Hepatocyte (in vitro differentiated cells): ENCODE results near the gene CSNK1G1.
"Not testable (repeated sequence)": the region's sequence is repeated elsewhere in the genome, so short reads cannot be mapped to it uniquely, and the experiment has no call there.

Experiments used
- CTCF ChIP-seq: fragments of 200-600 bp; sonication (generic); IDR thresholded peaks from 2 replicates; pipeline ENCODE4 v1.5.1; 2016; ENCODE audit warnings: antibody characterized with exemption, mild to moderate bottlenecking; ENCODE audit not compliant: poor library complexity
- EZH2 ChIP-seq: fragments of 200-600 bp; sonication (generic); IDR thresholded peaks from 2 replicates; pipeline ENCODE4 v1.6.1; 2016; ENCODE audit warnings: antibody characterized with exemption, mild to moderate bottlenecking, borderline replicate concordance
- EZH2phosphoT487 ChIP-seq: fragments of 200-600 bp; sonication (generic); IDR thresholded peaks from one replicate; pipeline ENCODE4 v1.6.1; 2018; ENCODE audit warnings: antibody characterized with exemption, mild to moderate bottlenecking, low read depth, moderate library complexity; ENCODE audit not compliant: unreplicated experiment, severe bottlenecking

GRCh38 chr15:64346242-64346641 lies 9.7 kb downstream of the CSNK1G1 start:
- not testable (repeated sequence) for TF ChIP-seq CTCF, EZH2, EZH2phosphoT487
